Suprapubic skin (tissue), 3 donors: ENCODE data around the gene STK31.

ENCODE experiments used
- CTCF ChIP-seq, 2 donors: fragments of 200-600 bp in 1 of 2; fragments of 450-650 bp in 1 of 2; sonication (generic) in 1 of 2; IDR thresholded peaks; one replicate each; pipeline ENCODE4 v1.5.1; 2016 to 2019; ENCODE audit warnings: antibody characterized with exemption in 2 of 2, mild to moderate bottlenecking in 1 of 2, moderate library complexity in 1 of 2
- POLR2A ChIP-seq, 2 donors: fragments of 450-650 bp; IDR thresholded peaks; one replicate each; pipeline ENCODE4 v1.6.1; 2017; ENCODE audit warnings: antibody characterized with exemption in 2 of 2, mild to moderate bottlenecking in 2 of 2, moderate library complexity in 2 of 2

- TF ChIP-seq CTCF (IDR thresholded peaks at IDR 0.05) (no peak), POLR2A (IDR thresholded peaks at IDR 0.05) (no peak)
Measured at GRCh38 chr7:23693224-23693623, 16.8 kb upstream of the STK31 start.
